Endothelial cell (in vitro differentiated cells): ENCODE measurements around the gene ZNF407. TPM values are rescaled to one million over a fixed set of nuclear protein-coding genes. Genes with fewer than 3 reads are reported as not detected.

ENCODE experiments used
- DNase-seq: peaks from one replicate; pipeline ENCODE4 v3.0.0; 2021; ENCODE audit warnings: low spot score
- H3K27ac Mint-ChIP-seq: one replicate; pipeline ENCODE4 v1.8.0; 2021; ENCODE audit warnings: mixed read lengths, inconsistent platforms; ENCODE audit not compliant: unreplicated experiment
- H3K27me3 Mint-ChIP-seq: one replicate; pipeline ENCODE4 v1.8.0; 2021; ENCODE audit warnings: mild to moderate bottlenecking, moderate library complexity, mixed read lengths, inconsistent platforms; ENCODE audit not compliant: unreplicated experiment
- H3K36me3 Mint-ChIP-seq: one replicate; pipeline ENCODE4 v1.8.0; 2021; ENCODE audit warnings: mild to moderate bottlenecking, low read depth, mixed read lengths, inconsistent platforms; ENCODE audit not compliant: unreplicated experiment
- H3K4me1 Mint-ChIP-seq: one replicate; pipeline ENCODE4 v1.8.0; 2021; ENCODE audit warnings: mild to moderate bottlenecking, mixed read lengths, inconsistent platforms; ENCODE audit not compliant: unreplicated experiment
- H3K4me3 Mint-ChIP-seq: one replicate; pipeline ENCODE4 v1.8.0; 2021; ENCODE audit warnings: mild to moderate bottlenecking, mixed read lengths, inconsistent platforms; ENCODE audit not compliant: unreplicated experiment
- H3K9me3 Mint-ChIP-seq: one replicate; pipeline ENCODE4 v1.8.0; 2021; ENCODE audit warnings: mixed read lengths, inconsistent platforms; ENCODE audit not compliant: unreplicated experiment
- total RNA-seq: library from RNA; stranded (reverse); fragmentation: NEBNext Ultra II Directional; extraction: Animal tissue kit (Norgen Biotek cat#: 25700); gene quantifications from one replicate; pipeline ENCODE4 v1.2.1, GENCODE V29; 2021; ENCODE audit not compliant: unreplicated experiment
- TF ChIP-seq, protein P1 (sequence below): fragments of 200-600 bp; sonication (generic); IDR thresholded peaks from one replicate; pipeline ENCODE4 v1.5.0; 2021; ENCODE audit warnings: antibody characterized with exemption; ENCODE audit not compliant: unreplicated experiment

The ZNF407 gene
- total RNA-seq, 1 donor from 2014 or later, result 16.8 TPM

DNA sequence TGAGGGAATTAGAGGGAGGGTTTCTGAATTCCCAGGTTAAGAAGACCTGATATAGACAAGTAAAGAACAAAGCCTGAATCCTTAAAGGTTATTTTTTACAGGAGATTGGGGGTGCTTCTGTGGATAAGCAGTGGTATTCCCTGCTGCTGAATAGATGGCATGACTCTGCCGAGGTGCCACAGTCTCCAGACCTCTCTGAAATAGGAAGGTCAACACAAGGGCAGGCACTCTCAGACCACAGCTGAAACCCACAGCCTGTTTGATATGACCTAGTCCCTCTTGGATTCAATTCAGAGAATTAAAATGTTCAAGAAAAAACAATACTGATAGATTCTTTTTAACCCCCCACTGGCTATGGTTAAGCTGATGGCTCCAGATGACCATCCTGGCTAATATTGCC lies 351.9 kb downstream of the ZNF407 start:
- Mint-ChIP-seq H3K4me3 (no peak overlapping the region), H3K9me3 (no peaks in the 10 kb centered on the region), H3K27me3 (no peaks in the 10 kb centered on the region), H3K36me3 (no peaks in the 10 kb centered on the region), H3K27ac (no peak overlapping the region), H3K4me1 (peaks cover 19% of the 10 kb centered on the region)
- DNase-seq, result no peak
- TF ChIP-seq, protein P1, sequence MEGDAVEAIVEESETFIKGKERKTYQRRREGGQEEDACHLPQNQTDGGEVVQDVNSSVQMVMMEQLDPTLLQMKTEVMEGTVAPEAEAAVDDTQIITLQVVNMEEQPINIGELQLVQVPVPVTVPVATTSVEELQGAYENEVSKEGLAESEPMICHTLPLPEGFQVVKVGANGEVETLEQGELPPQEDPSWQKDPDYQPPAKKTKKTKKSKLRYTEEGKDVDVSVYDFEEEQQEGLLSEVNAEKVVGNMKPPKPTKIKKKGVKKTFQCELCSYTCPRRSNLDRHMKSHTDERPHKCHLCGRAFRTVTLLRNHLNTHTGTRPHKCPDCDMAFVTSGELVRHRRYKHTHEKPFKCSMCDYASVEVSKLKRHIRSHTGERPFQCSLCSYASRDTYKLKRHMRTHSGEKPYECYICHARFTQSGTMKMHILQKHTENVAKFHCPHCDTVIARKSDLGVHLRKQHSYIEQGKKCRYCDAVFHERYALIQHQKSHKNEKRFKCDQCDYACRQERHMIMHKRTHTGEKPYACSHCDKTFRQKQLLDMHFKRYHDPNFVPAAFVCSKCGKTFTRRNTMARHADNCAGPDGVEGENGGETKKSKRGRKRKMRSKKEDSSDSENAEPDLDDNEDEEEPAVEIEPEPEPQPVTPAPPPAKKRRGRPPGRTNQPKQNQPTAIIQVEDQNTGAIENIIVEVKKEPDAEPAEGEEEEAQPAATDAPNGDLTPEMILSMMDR, result no peak

DNA sequence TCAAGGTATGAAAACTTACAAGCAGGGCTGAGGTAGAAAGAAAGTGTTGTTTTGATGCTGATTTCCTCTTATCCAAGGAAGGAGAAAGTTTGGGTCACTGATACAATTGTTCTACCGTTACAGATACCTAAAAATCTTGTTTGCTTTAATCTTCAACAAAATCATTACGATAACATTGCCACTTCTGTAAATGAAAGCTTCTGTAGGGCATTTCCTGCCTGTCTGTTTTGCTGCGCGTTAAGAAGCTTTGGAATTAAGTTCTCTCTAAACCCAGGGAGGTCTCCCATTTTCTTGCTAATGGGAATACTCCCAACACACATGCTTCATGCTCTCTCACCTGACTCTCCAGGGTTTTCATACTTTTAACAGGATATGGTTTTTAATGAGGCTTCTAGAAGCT lies 352.8 kb downstream of the ZNF407 start:
- no peaks in the 10 kb centered on the region for H3K27me3 Mint-ChIP-seq
- no peak overlapping the region for H3K4me3 Mint-ChIP-seq
- H3K9me3 Mint-ChIP-seq, result no peaks in the 10 kb centered on the region
- H3K36me3 Mint-ChIP-seq, result no peaks in the 10 kb centered on the region
- TF ChIP-seq, protein P1, result no peak
- H3K27ac Mint-ChIP-seq, result no peak overlapping the region
- no peak for DNase-seq
- peaks cover 19% of the 10 kb centered on the region for H3K4me1 Mint-ChIP-seq

DNA sequence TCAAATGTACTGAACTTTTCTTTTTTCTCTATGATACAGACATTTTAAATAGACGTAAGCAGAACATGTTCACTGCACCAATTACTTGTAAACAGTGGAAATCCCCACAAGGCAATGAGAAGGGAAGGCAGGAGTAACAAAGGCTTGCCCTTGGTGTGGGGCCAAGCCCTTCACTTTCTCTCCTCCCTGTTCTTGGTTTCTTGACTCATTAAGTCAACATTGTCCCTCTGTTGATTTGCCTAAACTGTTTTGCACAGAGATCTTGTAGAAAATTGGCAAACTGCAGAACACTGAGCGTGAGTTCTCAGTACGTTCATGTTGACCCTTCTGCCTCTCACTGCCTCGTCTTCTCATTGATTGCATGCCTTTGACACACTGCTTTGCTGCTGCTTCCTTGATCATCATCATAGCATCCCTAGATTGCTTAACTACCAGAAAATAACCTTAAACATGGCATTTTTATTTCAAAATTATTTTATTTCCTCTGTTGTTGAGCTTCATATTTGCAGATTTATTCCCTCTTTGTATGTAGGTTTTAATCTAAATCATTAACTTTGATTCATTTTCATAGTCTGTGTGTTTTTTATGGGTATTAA lies 353.6 kb downstream of the ZNF407 start:
- no peak for DNase-seq
- no peaks in the 10 kb centered on the region for H3K9me3 Mint-ChIP-seq
- peaks cover 19% of the 10 kb centered on the region for H3K4me1 Mint-ChIP-seq
- H3K27me3 Mint-ChIP-seq, result no peaks in the 10 kb centered on the region
- no peak overlapping the region for H3K27ac Mint-ChIP-seq
- no peaks in the 10 kb centered on the region for H3K36me3 Mint-ChIP-seq
- H3K4me3 Mint-ChIP-seq, result no peak overlapping the region
- TF ChIP-seq, protein P1, result no peak

DNA sequence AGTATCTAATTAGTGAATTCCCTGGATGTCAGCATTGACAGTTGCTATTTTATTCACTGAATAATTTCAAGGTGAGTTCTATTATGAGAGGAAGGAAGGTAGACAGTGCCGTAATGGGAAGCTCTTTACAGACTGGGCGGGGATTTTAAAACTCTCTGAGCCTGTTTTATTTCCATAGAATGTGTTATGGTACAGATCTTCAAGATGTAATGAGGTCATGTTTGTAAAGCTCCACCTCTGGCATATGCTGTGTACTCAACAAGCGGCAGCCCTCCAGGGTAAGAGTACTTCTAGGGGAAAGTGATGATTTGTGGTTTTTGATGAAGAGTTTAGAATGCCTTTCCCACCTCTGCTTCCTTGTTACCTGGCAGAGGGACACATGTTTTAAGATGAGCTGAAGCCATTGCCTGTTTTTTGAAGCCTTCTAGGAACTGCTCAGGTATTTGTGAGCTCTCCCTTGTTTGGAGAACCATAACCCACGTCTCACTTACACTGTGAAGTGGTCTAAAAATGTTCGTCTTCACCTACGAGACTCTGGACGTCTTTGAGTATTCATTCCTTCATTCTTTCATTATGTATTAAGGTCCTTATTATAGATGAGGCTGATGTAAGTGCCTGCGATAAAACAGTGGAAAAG lies 360.0 kb downstream of the ZNF407 start:
- H3K4me3 Mint-ChIP-seq, result no peak overlapping the region
- peaks cover 2% of the 10 kb centered on the region for H3K27me3 Mint-ChIP-seq
- TF ChIP-seq, protein P1, result no peak
- H3K36me3 Mint-ChIP-seq, result no peaks in the 10 kb centered on the region
- peaks cover 4% of the 10 kb centered on the region for H3K4me1 Mint-ChIP-seq
- H3K9me3 Mint-ChIP-seq, result no peaks in the 10 kb centered on the region
- no peak for DNase-seq
- H3K27ac Mint-ChIP-seq, result no peak overlapping the region

GRCh38 chr18:74959216-74959615 lies 361.5 kb downstream of the ZNF407 start:
- H3K4me3 Mint-ChIP-seq, result no peak overlapping the region

More at GRCh38 chr18:74959216-74959615, 361.5 kb downstream of the ZNF407 start:
- Mint-ChIP-seq H3K36me3 (no peaks in the 10 kb centered on the region), H3K27ac (no peak overlapping the region), H3K4me1 (peaks cover 4% of the 10 kb centered on the region), H3K9me3 (no peaks in the 10 kb centered on the region), H3K27me3 (peaks cover 2% of the 10 kb centered on the region)
- DNase-seq, result no peak
- TF ChIP-seq, protein P1, result no peak
